Right lobe of liver (tissue), 6 donors: ENCODE measurements around the gene COLEC12. TPM values are rescaled to one million over a fixed set of nuclear protein-coding genes. Genes with fewer than 3 reads are reported as not detected.

Experiments used
- ATAC-seq, 4 donors: fragments of 200-7000 bp; cut with Tn5 transposase; one replicate each; pipeline ENCODE4 v1.9.1; 2020; ENCODE audit warnings: mild to moderate bottlenecking in 4 of 4, moderate library complexity in 4 of 4
- DNase-seq, 3 donors: peaks; one replicate each; pipeline ENCODE4 v3.0.0-alpha.2; 2020
- H3K27ac ChIP-seq, 3 donors: fragments of 200-600 bp; one replicate each; pipeline ENCODE4 v1.8.0; 2022
- H3K27me3 ChIP-seq, 2 donors: fragments of 200-600 bp; one replicate each; pipeline ENCODE4 v1.8.0; 2022
- H3K36me3 ChIP-seq, 4 donors: fragments of 200-600 bp; sonication (generic) in 1 of 4; one replicate each; pipeline versions ENCODE4 v1.5.1 to v1.8.0; 2017 to 2022; ENCODE audit warnings: control low read depth in 1 of 4
- H3K4me1 ChIP-seq, 4 donors: fragments of 200-600 bp; sonication (generic) in 1 of 4; one replicate each; pipeline versions ENCODE4 v1.5.1 to v1.8.0; 2017 to 2022; ENCODE audit warnings: control low read depth in 1 of 4
- H3K4me3 ChIP-seq, 3 donors: fragments of 200-600 bp; one replicate each; pipeline ENCODE4 v1.8.0; 2022
- H3K9me3 ChIP-seq, 4 donors: fragments of 200-600 bp; sonication (generic) in 1 of 4; one replicate each; pipeline versions ENCODE4 v1.5.1 to v1.8.0; 2017 to 2022; ENCODE audit warnings: control low read depth in 1 of 4
- CTCF ChIP-seq, 4 donors: fragments of 200-600 bp in 3 of 4; fragments of 450-650 bp in 1 of 4; IDR thresholded peaks; one replicate each; pipeline versions ENCODE4 v1.5.1 to v1.8.0; 2016 to 2022; ENCODE audit warnings: antibody characterized with exemption in 4 of 4, mild to moderate bottlenecking in 2 of 4
- POLR2A ChIP-seq: fragments of 450-650 bp; IDR thresholded peaks from one replicate; pipeline ENCODE4 v1.6.1; 2017; ENCODE audit warnings: antibody characterized with exemption, mild to moderate bottlenecking
- WGBS: methylation state at CpG from one replicate; pipeline ENCODE4 v1.1.6; 2018; ENCODE audit warnings: low coverage, low lambda C conversion rate; ENCODE audit not compliant: insufficient coverage; ENCODE audit errors: missing lambda C conversion rate; 5-methylcytosine and 5-hydroxymethylcytosine counted together
- intact Hi-C, 2 donors: fragments of 100-400 bp; cut with DNase I; formaldehyde crosslinking; loops; one replicate each; pipeline versions ENCODE4 v1.11.2 to v1.14.1; 2022
- total RNA-seq, 6 experiments: library from RNA; depleted of rRNA in 2 of 6; stranded (reverse); fragments of >200 nt in 2 of 6; fragmentation: NEBNext Ultra II Directional in 3 of 6; extraction: Animal tissue kit (Norgen Biotek cat#: 25700) in 3 of 6; gene quantifications; one replicate each; pipeline versions ENCODE4 v1.1.0 to v1.2.4, GENCODE V29; 2016 to 2023
- donor health status: DM: no; HTN: yes; CAD: no.
- donor health status: DM: no; HTN: no; CAD: no.
- donor health status: DM: no; HTN: no; CAD: no.
- donor health status: DM: no; HTN: yes; CAD: no.
- donor health status: DM: no; HTN: yes; CAD: no.

COLEC12 gene
- total RNA-seq, 6 experiments from 2014 or later = 0.12 to 1.00 (median 0.37) TPM; not detected in 1

GRCh38 chr18:289026-289425 lies 211.5 kb downstream of the COLEC12 start:
- intact Hi-C loops = no loop called here
- no peak overlapping the region for H3K4me3 ChIP-seq
- no peak overlapping the region for H3K27ac ChIP-seq
- H3K27me3 ChIP-seq = no peaks in the 10 kb centered on the region
- no peaks in the 10 kb centered on the region for H3K4me1 ChIP-seq
- DNase-seq (no peak), ATAC-seq (no peak)
- 31% methylated on average over 1 of the region's 1 CpG for WGBS
- TF ChIP-seq POLR2A (no peak), CTCF (IDR thresholded peaks at IDR 0.05) (no peak)
- H3K36me3 ChIP-seq = no peaks in the 10 kb centered on the region
- H3K9me3 ChIP-seq = no peaks in the 10 kb centered on the region

DNA sequence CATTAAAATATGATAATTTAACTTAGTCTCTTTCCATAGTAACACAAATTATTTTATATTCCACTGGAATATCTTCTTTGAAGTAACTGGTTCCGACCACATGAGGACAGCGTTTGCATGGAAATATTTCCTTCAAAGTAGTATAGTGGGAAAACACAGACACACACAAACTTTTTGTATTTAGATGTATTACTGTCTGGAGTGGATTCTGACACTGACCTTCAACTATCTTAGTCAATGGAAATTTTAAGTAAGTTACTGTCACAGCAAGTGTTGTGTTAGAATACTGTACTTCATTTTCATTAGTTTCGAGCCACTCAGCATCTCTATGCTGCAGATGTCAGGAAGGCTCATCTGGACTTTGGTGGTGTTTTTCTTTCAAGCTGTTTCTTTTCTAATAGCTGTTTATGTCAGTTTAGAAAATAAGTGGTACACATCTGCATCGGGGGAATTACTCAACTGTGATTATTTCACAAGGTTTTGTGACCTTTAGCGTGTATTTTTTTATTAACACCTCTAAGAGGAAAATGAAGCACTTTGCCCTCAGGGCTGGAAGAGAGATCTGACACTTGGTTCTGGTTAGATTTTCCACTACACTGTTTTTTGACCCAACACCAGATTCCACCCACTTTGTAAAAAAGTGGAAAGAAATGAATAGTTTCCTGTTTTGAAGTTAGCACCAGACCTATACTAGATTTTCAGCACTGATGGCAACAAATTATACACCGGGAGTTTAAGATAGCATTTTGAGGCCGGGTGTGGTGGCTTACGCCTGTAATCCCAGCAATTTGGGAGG lies 213.8 kb downstream of the COLEC12 start:
- no peaks in the 10 kb centered on the region for H3K27me3 ChIP-seq
- ATAC-seq (peak in 3 of 4 donors; percentile 31 to 62 (median 60)), DNase-seq (no peak)
- H3K27ac ChIP-seq = no peak overlapping the region
- no peaks in the 10 kb centered on the region for H3K9me3 ChIP-seq
- WGBS = 45% methylated on average over 8 of the region's 8 CpGs
- intact Hi-C loops = no loop called here
- H3K4me1 ChIP-seq = no peaks in the 10 kb centered on the region
- TF ChIP-seq CTCF (IDR thresholded peaks at IDR 0.05) (peak; percentile 27 to 52 (median 35)), POLR2A (no peak)
- no peaks in the 10 kb centered on the region for H3K36me3 ChIP-seq
- no peak overlapping the region for H3K4me3 ChIP-seq

GRCh38 chr18:285817-286216 lies 214.7 kb downstream of the COLEC12 start:
- 38% methylated on average over 6 of the region's 6 CpGs for WGBS
- H3K27me3 ChIP-seq = no peaks in the 10 kb centered on the region
- no peaks in the 10 kb centered on the region for H3K36me3 ChIP-seq
- no peaks in the 10 kb centered on the region for H3K4me1 ChIP-seq
- H3K4me3 ChIP-seq = no peak overlapping the region
- intact Hi-C loops = no loop called here
- ATAC-seq (no peak), DNase-seq (no peak)
- no peaks in the 10 kb centered on the region for H3K9me3 ChIP-seq
- no peak for TF ChIP-seq CTCF (IDR thresholded peaks at IDR 0.05)
- no peak for TF ChIP-seq POLR2A
- no peak overlapping the region for H3K27ac ChIP-seq

DNA sequence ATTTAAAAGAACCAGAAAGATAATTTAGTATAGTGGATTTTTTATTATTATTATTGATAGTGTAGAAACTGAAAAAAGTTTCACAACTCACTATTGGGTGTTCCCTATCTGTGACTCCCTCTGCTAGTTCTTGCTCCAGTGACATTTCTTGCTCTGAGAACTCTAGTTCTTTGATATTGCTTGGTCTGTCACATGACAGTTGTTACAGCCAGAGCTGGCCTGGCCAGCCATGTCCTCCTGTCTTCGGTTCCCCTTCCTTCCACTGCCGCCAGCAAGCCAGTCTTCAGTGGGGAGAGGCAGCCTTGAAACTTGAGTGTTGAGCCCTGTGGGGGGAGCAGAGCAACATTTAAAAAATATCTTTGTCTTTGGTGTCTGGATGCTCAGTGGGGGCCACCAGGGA lies 225.0 kb downstream of the COLEC12 start:
- Histone ChIP-seq H3K9me3 (no peaks in the 10 kb centered on the region), H3K4me1 (no peaks in the 10 kb centered on the region), H3K27ac (no peak overlapping the region), H3K27me3 (no peaks in the 10 kb centered on the region), H3K36me3 (no peaks in the 10 kb centered on the region), H3K4me3 (no peak overlapping the region)
- ATAC-seq (peak; percentile 34 to 72 (median 56)), DNase-seq (no peak)
- WGBS = 63% methylated on average over 2 of the region's 2 CpGs
- intact Hi-C loops = no loop called here
- TF ChIP-seq POLR2A = no peak
- no peak for TF ChIP-seq CTCF (IDR thresholded peaks at IDR 0.05)
